Chondrocyte (in vitro differentiated cells): ENCODE measurements around the gene NKIRAS2. TPM values are rescaled to one million over a fixed set of nuclear protein-coding genes. Genes with fewer than 3 reads are reported as not detected.

ENCODE experiments used
- DNase-seq: peaks from one replicate; pipeline ENCODE4 v3.0.0; 2021; ENCODE audit warnings: mixed read lengths, low spot score
- H3K27ac Mint-ChIP-seq: one replicate; pipeline ENCODE4 v1.8.0; 2021; ENCODE audit warnings: mild to moderate bottlenecking, moderate library complexity, mixed read lengths; ENCODE audit not compliant: unreplicated experiment
- H3K27me3 Mint-ChIP-seq: 2 replicates; pipeline ENCODE4 v1.8.0; 2021; ENCODE audit warnings: low read depth, mixed read lengths
- H3K36me3 Mint-ChIP-seq: 2 replicates; pipeline ENCODE4 v1.8.0; 2021; ENCODE audit warnings: low read depth, mixed read lengths
- H3K4me1 Mint-ChIP-seq: 2 replicates; pipeline ENCODE4 v1.8.0; 2021; ENCODE audit warnings: low read depth, mild to moderate bottlenecking, mixed read lengths
- H3K4me3 Mint-ChIP-seq: one replicate; pipeline ENCODE4 v1.8.0; 2021; ENCODE audit warnings: mild to moderate bottlenecking, moderate library complexity, mixed read lengths; ENCODE audit not compliant: unreplicated experiment
- H3K9me3 Mint-ChIP-seq: 2 replicates; pipeline ENCODE4 v1.8.0; 2021; ENCODE audit warnings: low read depth, mixed read lengths
- CTCF ChIP-seq: fragments of 200-600 bp; sonication (generic); IDR thresholded peaks from 2 replicates; pipeline ENCODE4 v1.5.0; 2021; ENCODE audit warnings: antibody characterized with exemption, mild to moderate bottlenecking, moderate library complexity
- total RNA-seq: library from RNA; stranded (reverse); gene quantifications from 3 replicates; pipeline ENCODE4 v1.2.1, GENCODE V29; 2021

NKIRAS2 gene
- total RNA-seq, 1 donor from 2014 or later: 56.9 TPM

- peak overlapping the region; percentile 62 for H3K27ac Mint-ChIP-seq
- no peaks in the 10 kb centered on the region for H3K9me3 Mint-ChIP-seq
- DNase-seq: no peak
- H3K4me1 Mint-ChIP-seq: peaks cover 40% of the 10 kb centered on the region
- no peak overlapping the region for H3K4me3 Mint-ChIP-seq
- peaks cover 3% of the 10 kb centered on the region for H3K36me3 Mint-ChIP-seq
- TF ChIP-seq CTCF: no peak
- no peaks in the 10 kb centered on the region for H3K27me3 Mint-ChIP-seq
These were observed 3.8 kb downstream of the NKIRAS2 start for GRCh38 chr17:42023524-42024349.

- DNase-seq: no peak
- no peaks in the 10 kb centered on the region for H3K9me3 Mint-ChIP-seq
- peaks cover 36% of the 10 kb centered on the region for H3K4me1 Mint-ChIP-seq
- peaks cover 3% of the 10 kb centered on the region for H3K36me3 Mint-ChIP-seq
- peak; percentile 36 for TF ChIP-seq CTCF
- peak overlapping the region; percentile 62 for H3K27ac Mint-ChIP-seq
- H3K27me3 Mint-ChIP-seq: no peaks in the 10 kb centered on the region
- H3K4me3 Mint-ChIP-seq: no peak overlapping the region
These were observed 5.3 kb downstream of the NKIRAS2 start for GRCh38 chr17:42025191-42025579.

GRCh38 chr17:42025936-42026335 lies 6.0 kb downstream of the NKIRAS2 start:
- Mint-ChIP-seq H3K4me1 (peaks cover 28% of the 10 kb centered on the region), H3K4me3 (no peak overlapping the region), H3K36me3 (peaks cover 3% of the 10 kb centered on the region), H3K9me3 (no peaks in the 10 kb centered on the region), H3K27ac (no peak overlapping the region), H3K27me3 (peaks cover 3% of the 10 kb centered on the region)
- no peak for DNase-seq
- TF ChIP-seq CTCF: no peak

GRCh38 chr17:42026857-42027589 lies 7.1 kb downstream of the NKIRAS2 start:
- no peak overlapping the region for H3K4me3 Mint-ChIP-seq
- H3K27ac Mint-ChIP-seq: no peak overlapping the region
- no peak for DNase-seq

More at GRCh38 chr17:42026857-42027589, 7.1 kb downstream of the NKIRAS2 start:
- H3K9me3 Mint-ChIP-seq: no peaks in the 10 kb centered on the region
- H3K36me3 Mint-ChIP-seq: peaks cover 3% of the 10 kb centered on the region
- H3K4me1 Mint-ChIP-seq: peaks cover 21% of the 10 kb centered on the region
- no peak for TF ChIP-seq CTCF
- H3K27me3 Mint-ChIP-seq: peaks cover 3% of the 10 kb centered on the region
